MM.1S (cell line): Measurements from ENCODE around the gene SHOC2.

Source experiments
- DNase-seq: peaks from one replicate; pipeline ENCODE4 v3.0.0-alpha.2; 2015
- H2AFZ ChIP-seq: fragments of 300-600 bp; sonication (generic); 2 replicates; pipeline ENCODE4 v1.6.0; 2016; ENCODE audit warnings: antibody characterized with exemption, low read length
- H3F3A ChIP-seq: fragments of 300-600 bp; sonication (generic); 2 replicates; pipeline ENCODE4 v1.6.1; 2016; ENCODE audit warnings: mild to moderate bottlenecking, antibody characterized with exemption, low read length, moderate library complexity, mixed read lengths; ENCODE audit not compliant: insufficient read depth
- H3K27ac ChIP-seq: fragments of 300-600 bp; sonication (generic); 2 replicates; pipeline ENCODE4 v1.5.1; 2016; ENCODE audit warnings: mild to moderate bottlenecking, low read length
- H3K27me3 ChIP-seq: fragments of 300-600 bp; sonication (generic); replicated peaks from 2 replicates; pipeline ENCODE4 v1.6.0; 2016; ENCODE audit warnings: low read length; ENCODE audit not compliant: insufficient read depth
- H3K36me3 ChIP-seq: fragments of 300-600 bp; sonication (generic); replicated peaks from 2 replicates; pipeline ENCODE4 v1.6.1; 2016; ENCODE audit warnings: mild to moderate bottlenecking, low read length, mixed read lengths; ENCODE audit not compliant: insufficient read depth
- H3K4me1 ChIP-seq: fragments of 300-600 bp; sonication (generic); 2 replicates; pipeline ENCODE4 v1.6.1; 2016; ENCODE audit warnings: low read length, mixed read lengths
- H3K4me2 ChIP-seq: fragments of 300-600 bp; sonication (generic); 2 replicates; pipeline ENCODE4 v1.6.0; 2016; ENCODE audit warnings: low read depth, low read length
- H3K4me3 ChIP-seq: fragments of 300-600 bp; sonication (generic); 2 replicates; pipeline ENCODE4 v1.5.1; 2016; ENCODE audit warnings: low read length, mixed read lengths
- H3K79me2 ChIP-seq: fragments of 300-600 bp; sonication (generic); 2 replicates; pipeline ENCODE4 v1.6.1; 2016; ENCODE audit warnings: mixed run types, low read length, mixed read lengths
- H3K9ac ChIP-seq: fragments of 300-600 bp; sonication (generic); 2 replicates; pipeline ENCODE4 v1.6.1; 2016; ENCODE audit warnings: low read length, mixed read lengths
- H3K9me2 ChIP-seq: fragments of 300-600 bp; sonication (generic); replicated peaks from 2 replicates; pipeline ENCODE4 v1.6.1; 2016; ENCODE audit warnings: mild to moderate bottlenecking, low read length, mixed read lengths; ENCODE audit not compliant: insufficient read depth
- H3K9me3 ChIP-seq: fragments of 300-600 bp; sonication (generic); replicated peaks from 2 replicates; pipeline ENCODE4 v1.6.1; 2016; ENCODE audit warnings: mild to moderate bottlenecking, low read length, mixed read lengths; ENCODE audit not compliant: insufficient read depth
- H4K20me1 ChIP-seq: fragments of 300-600 bp; sonication (generic); 2 replicates; pipeline ENCODE4 v1.6.1; 2016; ENCODE audit warnings: mild to moderate bottlenecking, low read length, moderate library complexity, mixed read lengths; ENCODE audit not compliant: insufficient read depth
- EZH2 ChIP-seq: fragments of 300-600 bp; sonication (generic); optimal IDR thresholded peaks from 2 replicates; pipeline ENCODE3; 2017; ENCODE audit warnings: low read depth, mild to moderate bottlenecking, antibody characterized with exemption, low read length, mixed read lengths
- EZH2phosphoT487 ChIP-seq: fragments of 300-600 bp; sonication (generic); IDR thresholded peaks from 2 replicates; pipeline ENCODE4 v1.6.1; 2018; ENCODE audit warnings: antibody characterized with exemption, low read length
- TF ChIP-seq, protein P1 (sequence below): fragments of 300-600 bp; sonication (generic); IDR thresholded peaks from 2 replicates; pipeline ENCODE4 v1.5.1; 2016; ENCODE audit warnings: antibody characterized with exemption, low read length, mixed read lengths

The SHOC2 gene

DNA sequence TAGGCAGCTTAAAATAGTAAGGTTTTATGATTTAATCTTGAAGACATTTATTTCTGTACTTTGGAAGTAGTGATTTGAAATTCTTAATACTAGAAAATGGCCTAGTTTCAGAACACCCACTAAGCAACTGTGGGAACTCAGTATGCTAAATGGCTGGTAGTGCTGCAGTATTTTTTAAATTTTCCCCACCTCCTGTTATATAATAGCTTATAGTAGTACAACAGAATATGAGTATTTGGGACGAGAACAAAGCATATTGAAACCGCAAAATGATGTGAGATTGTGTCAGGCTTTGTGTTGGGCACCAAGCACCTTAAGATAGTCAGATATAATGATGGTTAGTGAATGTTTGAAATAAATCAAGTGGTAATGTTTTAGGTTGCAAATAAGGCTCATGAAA lies 8.1 kb downstream of the SHOC2 start:
- Histone ChIP-seq H3K79me2 (peaks cover 98% of the 10 kb centered on the region), H3F3A (0 out of 2 replicates have a peak, but pooled peaks cover 5% of the 10 kb centered on the region), H3K4me2 (no peak overlapping the region), H3K9me3 (no peaks in the 10 kb centered on the region), H2AFZ (no peak overlapping the region), H3K36me3 (no peaks in the 10 kb centered on the region), H3K4me1 (peaks cover 10% of the 10 kb centered on the region), H3K9me2 (no peaks in the 10 kb centered on the region), H3K27me3 (no peaks in the 10 kb centered on the region), H3K9ac (no peak overlapping the region), H3K4me3 (no peak overlapping the region), H4K20me1 (peaks cover 17% of the 10 kb centered on the region; the same call in 1 of the 2 replicates), H3K27ac (no peak overlapping the region)
- DNase-seq, result no peak
- TF ChIP-seq, protein P1, sequence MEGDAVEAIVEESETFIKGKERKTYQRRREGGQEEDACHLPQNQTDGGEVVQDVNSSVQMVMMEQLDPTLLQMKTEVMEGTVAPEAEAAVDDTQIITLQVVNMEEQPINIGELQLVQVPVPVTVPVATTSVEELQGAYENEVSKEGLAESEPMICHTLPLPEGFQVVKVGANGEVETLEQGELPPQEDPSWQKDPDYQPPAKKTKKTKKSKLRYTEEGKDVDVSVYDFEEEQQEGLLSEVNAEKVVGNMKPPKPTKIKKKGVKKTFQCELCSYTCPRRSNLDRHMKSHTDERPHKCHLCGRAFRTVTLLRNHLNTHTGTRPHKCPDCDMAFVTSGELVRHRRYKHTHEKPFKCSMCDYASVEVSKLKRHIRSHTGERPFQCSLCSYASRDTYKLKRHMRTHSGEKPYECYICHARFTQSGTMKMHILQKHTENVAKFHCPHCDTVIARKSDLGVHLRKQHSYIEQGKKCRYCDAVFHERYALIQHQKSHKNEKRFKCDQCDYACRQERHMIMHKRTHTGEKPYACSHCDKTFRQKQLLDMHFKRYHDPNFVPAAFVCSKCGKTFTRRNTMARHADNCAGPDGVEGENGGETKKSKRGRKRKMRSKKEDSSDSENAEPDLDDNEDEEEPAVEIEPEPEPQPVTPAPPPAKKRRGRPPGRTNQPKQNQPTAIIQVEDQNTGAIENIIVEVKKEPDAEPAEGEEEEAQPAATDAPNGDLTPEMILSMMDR, result no peak
- TF ChIP-seq EZH2, result no peak
- no peak for TF ChIP-seq EZH2phosphoT487

GRCh38 chr10:110931769-110932381 lies 12.5 kb downstream of the SHOC2 start:
- H3K9me3 ChIP-seq, result no peaks in the 10 kb centered on the region
- no peaks in the 10 kb centered on the region for H3K9me2 ChIP-seq
- peaks cover 98% of the 10 kb centered on the region for H3K79me2 ChIP-seq
- TF ChIP-seq EZH2 (no peak), EZH2phosphoT487 (no peak)
- TF ChIP-seq, protein P1, result no peak
- no peak overlapping the region for H3K27ac ChIP-seq
- DNase-seq, result no peak
- H4K20me1 ChIP-seq, result peaks cover 14% of the 10 kb centered on the region; the same call in 1 of the 2 replicates
- H3K9ac ChIP-seq, result no peak overlapping the region
- no peaks in the 10 kb centered on the region for H3K27me3 ChIP-seq
- H3K36me3 ChIP-seq, result no peaks in the 10 kb centered on the region
- no peak overlapping the region for H3K4me2 ChIP-seq
- H3K4me3 ChIP-seq, result no peak overlapping the region
- H3K4me1 ChIP-seq, result no peaks in the 10 kb centered on the region
- H3F3A ChIP-seq, result no peaks in the 10 kb centered on the region
- no peak overlapping the region for H2AFZ ChIP-seq

DNA sequence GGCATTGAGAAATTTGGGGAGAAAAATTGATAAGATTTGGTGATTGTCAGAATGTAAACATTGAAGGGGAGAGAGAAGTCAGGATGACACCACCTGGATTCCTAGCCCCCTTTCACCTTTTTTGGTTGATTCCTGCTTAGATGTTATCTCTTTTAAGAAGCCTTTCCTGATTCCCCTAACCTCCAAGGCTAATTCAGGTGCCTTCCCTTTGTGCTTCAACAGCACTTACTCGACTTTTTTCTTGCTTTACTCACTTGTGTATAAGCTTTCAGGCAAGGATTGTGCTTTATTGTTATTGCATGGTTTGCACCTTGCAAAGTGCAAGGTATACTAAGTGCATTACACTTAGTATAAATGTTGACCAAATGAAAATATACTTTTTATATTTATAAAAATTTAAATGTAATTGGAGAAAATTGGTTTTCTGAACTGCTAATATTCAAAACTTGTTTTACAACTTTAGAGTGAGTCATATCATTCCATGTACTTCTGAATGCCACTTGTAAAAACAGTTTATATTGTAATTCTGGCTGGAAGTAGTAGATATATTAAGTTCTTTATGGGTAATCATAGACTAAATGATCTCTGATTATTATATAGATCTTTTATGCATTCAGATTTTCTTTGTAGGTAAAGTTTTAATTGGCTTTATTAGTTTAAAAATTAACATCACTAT lies 13.2 kb downstream of the SHOC2 start:
- TF ChIP-seq EZH2phosphoT487 (no peak), EZH2 (no peak)
- TF ChIP-seq, protein P1, result no peak
- H3K9me2 ChIP-seq, result no peaks in the 10 kb centered on the region
- H3F3A ChIP-seq, result no peaks in the 10 kb centered on the region
- H2AFZ ChIP-seq, result no peak overlapping the region
- peaks cover 98% of the 10 kb centered on the region for H3K79me2 ChIP-seq
- H4K20me1 ChIP-seq, result peaks cover 14% of the 10 kb centered on the region; the same call in 1 of the 2 replicates
- no peak for DNase-seq
- H3K4me1 ChIP-seq, result no peaks in the 10 kb centered on the region
- H3K9me3 ChIP-seq, result no peaks in the 10 kb centered on the region
- no peak overlapping the region for H3K9ac ChIP-seq
- no peaks in the 10 kb centered on the region for H3K36me3 ChIP-seq
- no peak overlapping the region for H3K27ac ChIP-seq
- H3K4me2 ChIP-seq, result no peak overlapping the region
- no peak overlapping the region for H3K4me3 ChIP-seq
- no peaks in the 10 kb centered on the region for H3K27me3 ChIP-seq
